NOMO-1 treated with DMSO at 0.1 percent for 48 hours (cell line): ENCODE measurements around the gene ACTL7B.
"Not testable (repeated sequence)": the region's sequence is repeated elsewhere in the genome, so short reads cannot be mapped to it uniquely, and the experiment has no call there.

Experiments used
- DNase-seq: peaks from one replicate; lab custom pipeline; 2025; ENCODE audit not compliant: unreplicated experiment; lab: John Stamatoyannopoulos, UW

ACTL7B gene, protein sequence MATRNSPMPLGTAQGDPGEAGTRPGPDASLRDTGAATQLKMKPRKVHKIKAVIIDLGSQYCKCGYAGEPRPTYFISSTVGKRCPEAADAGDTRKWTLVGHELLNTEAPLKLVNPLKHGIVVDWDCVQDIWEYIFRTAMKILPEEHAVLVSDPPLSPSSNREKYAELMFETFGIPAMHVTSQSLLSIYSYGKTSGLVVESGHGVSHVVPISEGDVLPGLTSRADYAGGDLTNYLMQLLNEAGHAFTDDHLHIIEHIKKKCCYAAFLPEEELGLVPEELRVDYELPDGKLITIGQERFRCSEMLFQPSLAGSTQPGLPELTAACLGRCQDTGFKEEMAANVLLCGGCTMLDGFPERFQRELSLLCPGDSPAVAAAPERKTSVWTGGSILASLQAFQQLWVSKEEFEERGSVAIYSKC

DNA sequence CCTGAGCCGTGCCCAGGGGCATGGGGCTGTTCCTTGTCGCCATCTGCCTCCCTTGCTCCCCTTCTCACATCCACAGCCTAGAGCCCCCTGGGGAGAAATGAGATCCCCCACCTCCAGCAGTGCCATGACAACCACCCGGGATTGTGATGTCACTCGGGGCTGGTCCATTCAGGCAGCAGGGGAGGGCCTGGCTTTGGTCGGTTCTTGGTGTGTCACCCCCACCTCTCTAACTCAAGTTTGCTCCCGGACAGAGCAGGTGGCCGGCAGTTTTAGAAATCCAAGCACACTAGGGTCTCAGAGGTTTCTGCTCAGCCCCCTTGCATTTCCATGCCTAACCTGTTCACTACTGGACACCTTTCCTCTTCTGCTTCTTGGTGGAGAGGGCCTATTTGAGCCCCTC lies at the start of gene ACTL7B:
Gene ACTL7B (minus strand): TSS at position 99 of the 400 bp plus-strand sequence. CDS start 56 bp downstream, at position 43.
- no peak for DNase-seq

DNA sequence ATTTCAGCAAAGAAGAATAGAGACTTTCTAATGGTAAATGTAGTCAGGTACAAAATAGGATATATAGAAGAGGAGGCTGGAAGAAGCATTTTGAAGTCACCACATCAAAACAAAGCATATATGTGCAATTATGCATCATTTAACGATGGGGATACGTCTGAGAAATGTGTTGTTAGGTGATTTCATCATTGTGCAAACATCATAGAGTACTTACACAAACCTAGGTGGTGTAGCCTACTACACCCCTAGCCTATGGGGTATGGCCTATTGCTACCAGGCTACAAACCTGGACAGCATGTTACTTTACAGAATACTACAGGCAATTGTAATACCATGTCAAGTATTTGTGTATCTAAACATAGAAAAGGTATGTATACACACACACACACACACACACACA lies 49.7 kb upstream of the ACTL7B start:
- DNase-seq: no peak

DNA sequence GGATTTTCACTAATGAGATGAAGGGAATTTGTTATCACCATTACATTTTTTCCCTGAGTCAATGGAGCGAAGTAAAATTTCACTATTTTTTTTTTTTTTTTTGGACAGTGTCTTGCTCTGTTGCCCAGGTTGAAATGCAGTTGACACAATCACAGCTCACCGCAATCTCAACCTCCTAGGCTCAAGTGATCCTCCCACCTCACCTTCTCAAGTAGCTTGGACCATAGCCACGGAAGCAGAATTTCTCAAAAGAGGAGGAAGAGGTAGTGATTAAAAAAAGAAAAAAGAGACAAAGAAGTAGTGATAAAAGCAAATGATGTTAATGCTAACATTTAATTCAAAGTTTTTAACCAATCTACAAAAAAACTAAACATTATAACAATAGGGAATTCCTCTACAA lies 48.4 kb upstream of the ACTL7B start:
- no peak for DNase-seq

DNA sequence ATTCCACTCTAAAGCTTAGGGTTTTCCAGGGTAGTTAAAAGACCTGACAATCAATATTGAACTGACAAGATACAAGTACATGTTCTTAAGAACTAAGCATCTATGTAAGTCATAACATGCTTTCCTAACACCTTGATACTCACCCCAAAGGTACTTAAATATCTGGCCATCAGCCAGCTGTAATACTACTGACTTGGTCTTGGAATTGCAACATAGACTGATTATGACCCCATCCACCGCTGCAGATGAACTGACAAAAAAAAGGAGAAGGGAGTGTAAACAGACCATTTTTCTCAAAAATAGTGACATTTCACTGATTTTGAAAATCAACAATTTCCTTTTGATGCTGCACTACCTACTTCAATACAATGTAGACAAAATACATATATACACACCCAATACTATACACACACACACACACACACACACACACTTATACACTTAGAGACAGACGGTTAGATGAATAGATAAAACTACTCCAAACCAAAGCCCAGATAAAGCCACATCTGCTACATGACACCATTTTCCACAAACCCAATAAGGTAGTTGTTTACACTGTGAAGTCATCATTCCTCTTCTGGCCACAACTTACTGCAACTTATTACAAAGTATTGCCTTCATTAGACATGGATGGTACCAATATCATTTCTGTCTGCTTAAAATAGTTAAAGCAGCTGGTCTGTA lies 47.8 kb upstream of the ACTL7B start:
- DNase-seq: peak; percentile 31

DNA sequence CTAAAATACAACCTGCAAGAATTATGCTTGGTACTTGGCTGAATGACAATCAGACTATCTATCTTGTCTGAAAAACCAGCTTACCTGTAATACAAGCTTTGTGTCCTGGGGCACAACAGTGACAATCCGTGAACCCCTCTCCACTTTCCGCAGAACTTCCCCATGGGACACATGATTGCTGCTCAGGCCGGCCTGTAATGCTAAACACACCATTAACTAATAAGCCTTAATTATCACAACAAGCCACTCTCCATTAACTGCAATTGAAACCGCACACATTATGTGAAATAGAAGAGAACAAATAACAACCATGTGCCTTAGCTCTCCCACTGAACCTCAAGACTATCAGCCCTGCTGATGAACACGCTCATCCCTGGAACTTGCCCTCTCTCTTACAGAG lies 44.4 kb upstream of the ACTL7B start:
- DNase-seq: no peak

DNA sequence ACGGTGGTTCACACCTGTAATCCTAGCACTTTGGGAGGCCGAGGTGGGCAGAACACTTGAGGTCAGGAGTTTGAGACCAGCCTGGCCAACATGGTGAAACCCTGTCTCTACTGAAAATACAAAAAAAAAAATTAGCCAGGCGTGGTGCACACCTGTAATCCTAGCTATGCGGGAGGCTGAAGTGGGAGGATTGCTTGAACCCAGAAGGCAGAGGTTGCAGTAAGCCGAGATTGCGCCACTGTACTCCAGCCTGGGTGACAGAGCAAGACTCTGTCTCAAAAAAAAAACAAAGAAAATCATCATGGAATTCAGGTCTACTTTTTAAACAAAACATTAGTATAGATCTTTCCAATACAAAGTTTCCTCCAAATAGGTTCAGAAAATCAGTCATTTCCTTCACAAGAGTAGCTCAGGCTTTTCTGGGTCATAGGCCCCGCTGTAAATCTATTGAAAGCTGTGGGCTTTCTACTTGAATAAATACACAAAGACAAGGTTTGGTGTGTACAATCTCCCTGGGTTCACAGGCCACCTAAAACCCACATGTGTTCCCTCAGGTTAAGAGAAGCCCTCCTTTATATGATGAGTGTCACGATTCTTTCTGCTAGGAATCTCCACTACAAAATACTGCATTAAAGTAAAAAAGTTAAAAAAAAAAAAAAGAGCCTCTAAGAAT lies 43.4 kb upstream of the ACTL7B start:
- not testable (repeated sequence) for DNase-seq

DNA sequence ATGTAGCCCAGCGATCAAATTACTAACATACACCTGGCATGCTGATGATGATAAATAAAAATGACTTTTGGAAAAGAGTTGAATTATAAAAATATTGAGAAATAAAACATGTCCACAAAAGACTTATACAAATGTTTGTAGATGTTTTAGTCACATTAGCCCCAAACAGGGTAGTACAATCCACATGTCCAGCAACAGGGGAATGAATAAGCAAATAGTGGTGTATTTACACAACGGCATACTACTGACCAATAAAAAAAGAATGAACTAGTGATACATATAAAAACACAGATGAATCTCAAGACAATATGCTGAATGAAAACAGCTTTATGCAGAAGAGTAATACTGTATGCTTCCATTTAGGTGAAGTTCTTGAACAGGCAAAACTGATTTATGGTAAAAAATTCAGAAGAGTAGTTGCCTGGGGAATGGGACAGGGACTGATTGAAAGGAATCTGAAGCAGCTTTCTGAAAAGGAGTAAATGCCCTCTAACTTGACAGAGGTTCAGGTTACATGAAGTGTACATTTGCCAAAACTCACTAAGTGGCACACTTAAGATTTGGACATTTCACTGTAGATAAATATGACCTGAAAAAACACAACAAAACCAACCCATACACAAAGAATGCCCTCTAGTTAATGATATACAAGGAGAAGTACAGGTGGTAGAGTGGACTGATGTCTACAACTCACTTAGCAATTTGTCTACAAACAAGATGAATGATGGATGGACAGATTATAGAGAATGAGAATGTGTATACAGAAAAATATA lies 41.7 kb upstream of the ACTL7B start:
- no peak for DNase-seq

DNA sequence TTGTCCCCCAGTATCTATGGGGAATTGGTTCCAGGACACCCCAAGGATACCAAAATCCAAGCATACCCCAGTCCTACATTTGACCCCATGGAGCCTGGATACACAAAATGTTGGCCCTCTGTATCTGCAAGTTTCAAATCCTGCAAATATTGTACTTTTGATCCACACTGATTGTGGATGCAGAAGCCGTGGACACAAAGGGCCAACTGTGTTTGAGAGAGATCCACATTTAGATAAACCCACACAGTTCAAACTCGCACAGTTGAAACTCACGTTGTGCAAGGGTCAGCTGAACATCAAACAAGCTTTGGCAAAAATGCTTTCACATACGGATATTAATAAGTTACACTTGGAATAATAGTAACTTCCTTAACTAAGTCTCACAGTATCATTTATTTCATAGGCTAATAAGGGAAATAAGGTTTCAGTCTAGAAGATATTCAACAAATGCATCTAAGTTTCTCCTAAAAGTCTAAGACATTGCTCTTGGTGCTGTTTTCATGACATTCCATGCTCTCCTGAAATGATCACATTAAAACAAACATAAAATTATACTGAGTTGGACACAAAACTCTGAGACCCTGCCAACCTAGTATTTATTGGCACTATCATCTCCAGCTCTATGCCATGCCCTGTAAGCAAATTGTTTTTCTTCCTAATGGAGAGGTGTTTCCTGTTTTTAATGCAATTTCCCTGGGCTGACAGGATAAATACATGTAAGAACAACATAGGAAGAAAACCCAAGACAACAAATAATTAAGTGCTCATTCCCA lies 38.6 kb upstream of the ACTL7B start:
- DNase-seq: no peak

DNA sequence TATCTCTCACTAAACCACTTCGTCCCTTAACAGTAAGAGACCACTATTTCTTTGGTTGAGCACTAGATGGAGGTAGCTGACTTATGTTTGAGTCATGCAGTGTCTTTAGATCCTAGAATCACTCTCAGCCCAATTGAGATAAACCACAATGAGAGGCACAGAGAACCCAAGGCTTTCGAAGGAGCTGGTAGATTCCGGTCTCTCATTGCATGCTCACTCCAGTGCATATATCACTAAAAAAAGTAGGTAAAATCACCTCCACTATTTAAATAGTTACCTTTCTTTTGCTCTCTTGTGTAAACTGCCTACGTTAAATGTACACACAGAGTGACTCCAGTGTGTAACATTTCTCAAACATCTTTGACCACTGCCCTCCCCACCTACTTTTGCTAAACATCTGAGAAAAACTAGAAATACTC lies 33.9 kb upstream of the ACTL7B start:
- no peak for DNase-seq

DNA sequence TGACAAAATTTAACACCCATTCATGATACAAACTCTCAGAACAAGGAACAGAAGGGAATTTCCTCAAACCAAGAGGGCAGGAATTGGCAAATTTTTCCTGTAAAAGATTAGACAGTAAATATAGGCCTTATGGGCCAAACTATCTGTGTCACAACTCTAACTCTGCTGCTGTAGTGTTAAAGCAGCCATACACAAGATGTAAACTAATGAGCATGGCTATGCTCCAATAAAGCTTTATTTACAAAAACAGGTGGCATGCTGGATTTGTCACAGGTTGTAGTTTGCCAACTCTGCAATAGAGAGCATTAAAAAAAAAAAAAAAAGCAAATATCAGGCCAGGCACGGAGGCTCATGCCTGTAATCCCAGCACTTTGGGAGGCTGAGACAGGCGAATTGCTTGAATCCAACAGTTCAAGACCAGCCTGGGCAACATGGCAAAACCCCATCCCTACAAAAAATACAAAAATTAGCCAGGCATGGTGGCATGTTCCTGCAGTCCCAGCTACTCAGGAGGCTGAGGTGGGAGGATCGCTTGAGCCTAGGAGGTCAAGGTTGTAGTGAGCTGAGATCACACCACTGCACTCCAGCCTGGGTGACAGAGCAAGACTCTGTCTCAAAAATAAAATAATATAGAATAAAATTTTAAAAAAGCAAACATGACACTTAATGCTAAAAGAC lies 30.9 kb upstream of the ACTL7B start:
- not testable (repeated sequence) for DNase-seq

DNA sequence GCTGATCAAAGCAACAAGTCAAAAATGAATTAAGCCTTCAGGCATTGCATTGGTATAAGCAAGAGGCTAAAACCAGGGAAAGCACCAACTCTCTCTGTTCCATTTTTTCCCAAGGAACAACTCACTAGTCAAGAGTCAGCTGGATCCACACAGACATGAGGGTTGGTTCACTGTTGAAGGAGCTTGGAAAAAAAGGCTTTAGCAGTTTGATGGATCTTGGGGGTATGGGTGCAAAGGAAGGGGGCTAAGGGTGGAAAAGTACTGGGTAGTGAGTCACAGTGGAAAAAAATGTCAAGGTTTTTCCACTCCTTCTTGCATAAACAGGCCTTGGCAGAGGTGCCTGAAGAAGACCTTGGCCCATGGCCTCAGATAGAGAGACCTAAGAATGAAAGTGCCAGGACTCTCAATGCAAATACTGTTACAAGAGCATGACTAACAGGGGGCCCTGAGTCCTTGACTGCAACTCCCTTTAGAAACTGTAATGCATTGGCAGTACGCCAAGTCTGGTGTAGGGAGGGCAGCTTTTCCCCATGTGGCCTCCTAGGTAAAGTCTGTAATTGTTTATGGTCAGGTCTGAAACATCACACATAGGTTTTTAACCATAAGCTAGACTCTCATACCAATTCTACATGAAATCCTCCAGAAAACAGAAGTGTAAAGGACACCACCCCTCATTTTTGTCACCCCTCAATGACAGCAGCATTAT lies 30.0 kb upstream of the ACTL7B start:
- no peak for DNase-seq

DNA sequence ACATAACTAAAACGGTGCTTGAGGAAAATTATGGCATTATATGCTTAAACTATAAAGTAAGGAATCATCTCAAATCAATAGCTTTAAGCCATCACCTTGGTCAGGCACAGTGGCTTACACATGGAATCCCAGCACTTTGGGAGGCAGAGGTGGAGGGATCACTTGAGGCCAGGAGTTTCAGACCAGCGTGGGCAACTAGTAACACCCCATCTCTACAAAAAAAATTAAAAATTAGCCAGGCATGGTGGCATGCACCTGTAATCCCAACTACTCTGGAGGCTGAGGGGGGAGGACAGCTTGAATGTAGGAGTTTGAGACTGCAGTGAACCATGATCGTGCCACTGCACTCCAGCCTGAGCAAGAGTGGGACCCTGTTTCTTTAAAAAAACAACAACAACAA lies 28.9 kb upstream of the ACTL7B start:
- DNase-seq: no peak

DNA sequence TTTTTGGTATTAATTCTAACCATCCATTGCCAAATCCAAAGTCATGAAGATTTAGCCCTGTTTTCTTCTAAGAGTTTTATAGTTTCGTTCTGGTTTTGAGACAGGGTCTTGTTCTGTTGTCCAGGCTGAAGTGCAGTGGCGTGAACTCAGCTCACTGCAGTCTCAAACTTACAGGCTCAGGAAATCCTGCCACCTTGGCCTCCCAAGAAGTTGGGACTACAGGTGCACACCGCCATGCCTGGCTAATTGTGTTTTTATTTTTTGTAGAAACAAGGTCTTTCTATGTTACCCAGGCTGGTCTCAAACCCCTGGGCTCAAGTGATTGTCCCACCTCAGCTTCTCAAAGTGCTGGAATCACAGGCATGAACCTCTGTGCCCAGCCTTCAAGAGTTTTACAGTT lies 27.3 kb upstream of the ACTL7B start:
- no peak for DNase-seq

DNA sequence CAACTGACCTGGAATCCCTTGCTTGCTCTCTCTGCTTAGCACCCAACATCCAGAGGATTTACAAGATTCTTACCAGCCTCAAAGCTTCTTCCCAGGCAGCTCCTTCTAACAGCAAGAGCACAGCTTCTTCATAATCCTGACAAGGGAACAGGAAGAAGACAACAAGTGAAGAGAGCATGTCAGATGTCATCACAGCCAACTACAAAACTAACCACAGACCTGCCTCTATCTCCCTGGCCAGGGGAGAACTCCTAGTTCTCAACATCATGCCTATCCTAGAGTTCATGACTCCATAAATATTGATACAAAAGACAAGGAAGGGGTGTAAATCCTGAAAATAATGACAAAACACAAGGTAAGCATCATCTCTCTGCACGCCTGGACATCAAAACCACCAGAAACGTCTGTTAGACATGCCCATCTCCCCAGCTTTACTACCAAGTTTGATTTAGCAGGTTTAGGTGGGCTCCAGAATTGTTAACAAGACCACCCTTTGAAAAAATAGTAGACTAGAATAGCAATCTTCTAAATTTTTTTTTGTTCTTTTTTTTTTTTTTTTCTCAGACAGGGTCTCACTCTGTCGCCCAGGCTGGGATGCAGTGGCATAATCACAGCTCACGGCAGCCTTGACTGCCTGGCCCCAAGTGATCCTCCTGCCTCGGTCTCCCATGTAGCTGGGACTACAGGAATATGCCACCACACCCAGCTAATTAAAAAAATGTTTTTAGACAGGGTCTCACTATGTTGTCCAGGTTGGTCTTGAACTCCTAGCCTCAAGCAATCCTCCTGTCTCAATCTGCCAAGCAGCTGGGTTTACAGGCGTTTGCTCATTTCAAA lies 26.5 kb upstream of the ACTL7B start:
- no peak for DNase-seq

DNA sequence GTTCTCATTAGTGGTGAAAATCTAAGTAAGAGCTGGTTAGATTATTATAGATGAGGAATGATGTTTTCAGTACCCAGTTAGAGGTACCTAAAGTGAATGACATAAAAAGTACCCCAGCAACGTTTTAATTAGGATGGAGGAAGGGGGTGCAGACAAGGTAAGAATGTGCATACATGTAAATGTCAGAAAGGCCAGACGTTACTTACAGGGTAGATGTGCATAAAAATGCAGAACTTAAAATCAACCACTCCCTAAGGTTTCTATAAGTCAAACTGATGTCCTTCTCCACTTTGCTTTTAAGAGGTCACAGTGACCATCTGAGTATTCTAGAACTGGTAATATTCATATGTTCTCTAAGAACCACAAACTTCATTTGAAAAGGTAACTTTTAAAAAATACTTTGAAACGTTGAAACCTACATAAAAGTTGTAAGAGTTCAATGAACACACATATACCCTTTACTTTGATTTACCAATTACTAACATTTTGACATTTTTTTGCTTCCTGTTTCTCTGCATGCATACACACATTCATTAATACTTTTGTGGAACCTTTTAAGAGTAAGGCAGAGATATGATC lies 25.0 kb upstream of the ACTL7B start:
- no peak for DNase-seq

DNA sequence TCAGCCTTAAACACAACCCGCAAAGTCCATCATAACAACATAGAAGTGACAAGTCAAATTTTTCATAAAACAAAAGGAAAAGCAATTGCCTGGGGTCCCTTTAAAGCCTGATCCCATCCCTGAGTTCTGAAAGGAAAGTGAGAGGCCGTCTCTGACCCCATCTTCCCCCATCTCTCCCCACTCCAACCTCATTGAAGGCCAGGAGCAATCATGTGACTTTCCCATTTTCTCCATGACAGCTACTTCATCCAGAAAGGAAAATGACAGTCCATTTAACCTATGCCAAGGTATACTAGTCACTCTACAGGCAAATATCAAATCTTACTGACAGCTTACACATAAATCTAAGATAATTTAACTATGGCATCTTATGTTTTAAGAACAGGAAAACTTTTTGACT lies 21.7 kb upstream of the ACTL7B start:
- no peak for DNase-seq

DNA sequence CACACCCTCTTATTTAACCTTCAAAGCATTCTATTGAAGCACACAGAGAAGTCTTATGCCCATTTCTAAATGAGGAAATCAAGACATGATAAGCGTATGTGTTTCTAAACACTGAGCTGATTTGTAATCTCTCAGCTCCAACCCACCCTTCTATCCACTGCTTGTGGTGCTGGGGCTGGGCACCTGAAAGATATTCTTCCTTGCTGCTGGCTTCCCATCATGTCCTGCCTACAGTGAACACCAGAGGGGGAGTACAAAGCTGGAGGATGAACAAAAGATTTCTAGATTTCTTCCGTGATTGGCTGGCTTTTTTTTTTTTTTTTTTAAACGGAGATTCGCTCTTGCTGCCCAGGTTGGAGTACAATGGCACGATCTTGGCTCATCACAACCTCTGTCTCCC lies 20.6 kb upstream of the ACTL7B start:
- DNase-seq: no peak
